Activated gamma-delta T cell treated with Interleukin-2 at 50 U/mL for 16 hours (primary cell): ENCODE data around the gene EXOSC6.
"Not testable (repeated sequence)": the region's sequence is repeated elsewhere in the genome, so short reads cannot be mapped to it uniquely, and the experiment has no call there.

Experiments
- DNase-seq: peaks from one replicate; pipeline ENCODE4 v3.0.0-alpha.2; 2020

Gene EXOSC6

DNA sequence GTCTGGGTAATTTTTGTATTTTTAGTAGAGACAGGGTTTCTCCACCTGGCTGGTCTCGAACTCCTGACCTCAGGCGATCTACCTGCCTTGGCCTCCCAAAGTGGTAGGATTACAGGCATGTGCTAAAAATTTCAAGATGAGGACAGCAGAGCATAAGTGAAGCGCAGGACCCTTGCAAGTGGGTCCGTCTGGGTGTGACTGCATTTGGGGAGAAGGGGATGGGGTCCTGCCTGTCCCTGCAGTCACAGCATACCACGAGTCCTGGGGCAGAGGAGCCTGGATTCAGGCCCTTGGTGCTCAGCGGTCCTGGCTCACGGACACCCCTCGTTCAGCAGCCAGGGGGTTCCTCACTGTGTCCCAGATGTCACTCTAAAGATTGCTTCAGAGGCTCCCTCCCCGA lies 53.5 kb downstream of the EXOSC6 start:
- DNase-seq: not testable (repeated sequence)

DNA sequence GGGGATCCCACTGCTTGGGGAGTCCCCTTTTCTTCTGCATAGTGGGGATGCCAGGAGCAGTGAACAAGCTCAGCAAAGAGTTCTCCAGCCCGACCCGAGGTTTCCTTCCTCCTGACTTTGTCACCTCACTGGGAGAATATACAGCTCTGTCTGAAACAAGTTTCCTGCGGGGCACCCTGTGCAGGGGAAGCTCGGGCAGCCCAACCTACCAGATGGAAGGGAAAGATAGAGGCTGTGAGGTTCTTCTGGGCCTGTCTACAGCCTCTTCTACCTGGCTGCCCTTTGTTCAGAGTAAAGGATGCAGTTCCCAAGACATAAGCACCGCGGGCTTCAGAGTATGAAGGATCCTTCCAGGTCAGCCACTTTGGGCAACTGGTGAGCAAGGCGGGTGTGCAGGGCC lies 54.1 kb downstream of the EXOSC6 start:
- not testable (repeated sequence) for DNase-seq
